HG03280 (cell line): ENCODE results near the gene NPR3.

Experiments used
- ATAC-seq: cut with Tn5 transposase; IDR thresholded peaks from one replicate; pipeline ENCODE4 v1.9.1; 2021; ENCODE audit warnings: mild to moderate bottlenecking, moderate library complexity; ENCODE audit not compliant: unreplicated experiment

NPR3 gene

GRCh38 chr5:32711681-32712480 is 760 bp downstream of the NPR3 start:
- no peak for ATAC-seq

GRCh38 chr5:32712481-32713360 is 1.6 kb downstream of the NPR3 start:
- no peak for ATAC-seq

GRCh38 chr5:32713361-32713769 is 2.2 kb downstream of the NPR3 start:
- ATAC-seq, result no peak

- ATAC-seq, result no peak
Measured at GRCh38 chr5:32713770-32714381, 2.8 kb downstream of the NPR3 start.

- no peak for ATAC-seq
Measured at GRCh38 chr5:32714836-32715235, 3.7 kb downstream of the NPR3 start.

- ATAC-seq, result no peak
Measured at GRCh38 chr5:32720300-32720699, 9.2 kb downstream of the NPR3 start.

GRCh38 chr5:32721626-32722025 is 10.5 kb downstream of the NPR3 start:
- no peak for ATAC-seq

GRCh38 chr5:32722957-32723356 is 11.8 kb downstream of the NPR3 start:
- ATAC-seq, result no peak

- ATAC-seq, result no peak
Measured at GRCh38 chr5:32724526-32724925, 13.4 kb downstream of the NPR3 start.

GRCh38 chr5:32726086-32726557 is 15.0 kb downstream of the NPR3 start:
- no peak for ATAC-seq

- no peak for ATAC-seq
Measured at GRCh38 chr5:32729651-32730050, 18.5 kb downstream of the NPR3 start.

GRCh38 chr5:32733590-32734340 is 22.6 kb downstream of the NPR3 start:
- no peak for ATAC-seq

- no peak for ATAC-seq
Measured at GRCh38 chr5:32734827-32735378, 23.8 kb downstream of the NPR3 start.

GRCh38 chr5:32735512-32735911 is 24.4 kb downstream of the NPR3 start:
- ATAC-seq, result no peak

- no peak for ATAC-seq
Measured at GRCh38 chr5:32736842-32737241, 25.7 kb downstream of the NPR3 start.

- ATAC-seq, result no peak
Measured at GRCh38 chr5:32740651-32741050, 29.5 kb downstream of the NPR3 start.

GRCh38 chr5:32745317-32745716 is 34.2 kb downstream of the NPR3 start:
- ATAC-seq, result no peak

GRCh38 chr5:32752411-32752810 is 41.3 kb downstream of the NPR3 start:
- ATAC-seq, result no peak

- no peak for ATAC-seq
Measured at GRCh38 chr5:32753051-32753450, 41.9 kb downstream of the NPR3 start.

- no peak for ATAC-seq
Measured at GRCh38 chr5:32753765-32754164, 42.6 kb downstream of the NPR3 start.
